ENCODE measurements around the gene GIT2. TPM values are rescaled to one million over a fixed set of nuclear protein-coding genes. Genes with fewer than 3 reads are reported as not detected.

Gene GIT2
- total RNA-seq, 3 donors from 2014 or later = 41.3 to 53.1 (median 42.6) TPM

- Histone ChIP-seq H3K27ac (peak within 1 kb of the TSS; percentile 86 to 91), H3K36me3 (no peaks in the 10 kb centered on the region), H3K27me3 (no peaks in the 10 kb centered on the region), H3K4me3 (peak within 1 kb of the TSS; percentile 96 to 99 (median 99)), H3K4me1 (peaks cover 0 to 15% of the 10 kb centered on the region in 2 donors), H3K9me3 (no peaks in the 10 kb centered on the region)
- TF ChIP-seq POLR2A (IDR thresholded peaks at IDR 0.05) (no peak), CTCF (IDR thresholded peaks at IDR 0.05) (peak in 1 of 3 donors; percentile 21), POLR2AphosphoS5 (IDR thresholded peaks at IDR 0.05) (peak; percentile 67 to 93 (median 87))
- peak; percentile 87 to 90 for DNase-seq (ENCODE audit: low spot score in 2 of 2)
- intact Hi-C loops (cut with DNase I; ENCODE audit: low total_unique reads) = no loop called here
Measured at GRCh38 chr12:109998904-109999648, 2.9 kb upstream of the GIT2 start, which contains the start of gene ANKRD13A. Gene ANKRD13A, plus strand, starts transcription at chr12:109999430. Its CDS starts 259 bp downstream, at chr12:109999689.

- Histone ChIP-seq H3K27me3 (no peaks in the 10 kb centered on the region), H3K9me3 (no peaks in the 10 kb centered on the region), H3K4me1 (peaks cover 0 to 14% of the 10 kb centered on the region in 2 donors), H3K27ac (peak overlapping the region; percentile 86 to 91), H3K36me3 (no peaks in the 10 kb centered on the region), H3K4me3 (peak overlapping the region; percentile 96 to 99 (median 99))
- intact Hi-C loops (cut with DNase I; ENCODE audit: low total_unique reads) = no loop called here
- TF ChIP-seq POLR2A (IDR thresholded peaks at IDR 0.05) (no peak), CTCF (IDR thresholded peaks at IDR 0.05) (no peak), POLR2AphosphoS5 (IDR thresholded peaks at IDR 0.05) (no peak)
- DNase-seq (ENCODE audit: low spot score in 2 of 2) = no peak
Measured at GRCh38 chr12:109998241-109998903, 2.2 kb upstream of the GIT2 start.

GRCh38 chr12:109997393-109997792, 1.2 kb upstream of the GIT2 start:
- no peak overlapping the region for H3K4me3 ChIP-seq
- H3K9me3 ChIP-seq = no peaks in the 10 kb centered on the region
- no peak for DNase-seq (ENCODE audit: low spot score in 2 of 2)
- no peaks in the 10 kb centered on the region for H3K36me3 ChIP-seq
- H3K27ac ChIP-seq = no peak overlapping the region
- intact Hi-C loops (cut with DNase I; ENCODE audit: low total_unique reads) = no loop called here
- TF ChIP-seq POLR2AphosphoS5 (IDR thresholded peaks at IDR 0.05) (no peak), CTCF (IDR thresholded peaks at IDR 0.05) (no peak), POLR2A (IDR thresholded peaks at IDR 0.05) (no peak)
- peaks cover 0 to 4% of the 10 kb centered on the region in 2 donors for H3K4me1 ChIP-seq
- no peaks in the 10 kb centered on the region for H3K27me3 ChIP-seq

- peaks cover 0 to 4% of the 10 kb centered on the region in 2 donors for H3K4me1 ChIP-seq
- H3K27me3 ChIP-seq = no peaks in the 10 kb centered on the region
- H3K9me3 ChIP-seq = no peaks in the 10 kb centered on the region
- peak overlapping the region in 1 of 2 donors; percentile 69 for H3K27ac ChIP-seq
- peak overlapping the region; percentile 92 to 99 (median 99) for H3K4me3 ChIP-seq
- intact Hi-C loops (cut with DNase I; ENCODE audit: low total_unique reads) = no loop called here
- H3K36me3 ChIP-seq = no peaks in the 10 kb centered on the region
- DNase-seq (ENCODE audit: low spot score in 2 of 2) = no peak
- no peak for TF ChIP-seq POLR2A (IDR thresholded peaks at IDR 0.05)
- no peak for TF ChIP-seq POLR2AphosphoS5 (IDR thresholded peaks at IDR 0.05)
- no peak for TF ChIP-seq CTCF (IDR thresholded peaks at IDR 0.05)
Measured at GRCh38 chr12:109996483-109996853, 300 bp upstream of the GIT2 start.

- Histone ChIP-seq H3K9me3 (no peaks in the 10 kb centered on the region), H3K36me3 (peaks cover 4% of the 10 kb centered on the region), H3K27me3 (no peaks in the 10 kb centered on the region), H3K4me1 (peaks cover 0 to 4% of the 10 kb centered on the region in 2 donors), H3K4me3 (peak overlapping the region; percentile 92 to 99 (median 99)), H3K27ac (peak overlapping the region in 1 of 2 donors; percentile 79)
- intact Hi-C loops (cut with DNase I; ENCODE audit: low total_unique reads) = no loop called here
- DNase-seq (ENCODE audit: low spot score in 2 of 2) = no peak
- TF ChIP-seq CTCF (IDR thresholded peaks at IDR 0.05) (no peak), POLR2AphosphoS5 (IDR thresholded peaks at IDR 0.05) (no peak), POLR2A (IDR thresholded peaks at IDR 0.05) (no peak)
Measured at GRCh38 chr12:109995361-109995685, 845 bp downstream of the GIT2 start.

Measured in breast epithelium (tissue), 4 donors.